Mesenteric fat pad (tissue), 1 donor: Measurements from ENCODE around the gene CDCA4. TPM values are rescaled to one million over a fixed set of nuclear protein-coding genes. Genes with fewer than 3 reads are reported as not detected.

Experiments
- DNase-seq: peaks from one replicate; pipeline ENCODE4 v3.0.0-alpha.2; 2020; ENCODE audit warnings: low spot score
- total RNA-seq: library from RNA; stranded (reverse); fragmentation: NEBNext Ultra II Directional; extraction: Animal tissue kit (Norgen Biotek cat#: 25700); gene quantifications from one replicate; pipeline ENCODE4 v1.2.1, GENCODE V29; 2021
- donor health status: DM: yes; HTN: yes; CAD: no.

Gene CDCA4
- total RNA-seq, 1 donor from 2014 or later: 3.4 TPM

DNA sequence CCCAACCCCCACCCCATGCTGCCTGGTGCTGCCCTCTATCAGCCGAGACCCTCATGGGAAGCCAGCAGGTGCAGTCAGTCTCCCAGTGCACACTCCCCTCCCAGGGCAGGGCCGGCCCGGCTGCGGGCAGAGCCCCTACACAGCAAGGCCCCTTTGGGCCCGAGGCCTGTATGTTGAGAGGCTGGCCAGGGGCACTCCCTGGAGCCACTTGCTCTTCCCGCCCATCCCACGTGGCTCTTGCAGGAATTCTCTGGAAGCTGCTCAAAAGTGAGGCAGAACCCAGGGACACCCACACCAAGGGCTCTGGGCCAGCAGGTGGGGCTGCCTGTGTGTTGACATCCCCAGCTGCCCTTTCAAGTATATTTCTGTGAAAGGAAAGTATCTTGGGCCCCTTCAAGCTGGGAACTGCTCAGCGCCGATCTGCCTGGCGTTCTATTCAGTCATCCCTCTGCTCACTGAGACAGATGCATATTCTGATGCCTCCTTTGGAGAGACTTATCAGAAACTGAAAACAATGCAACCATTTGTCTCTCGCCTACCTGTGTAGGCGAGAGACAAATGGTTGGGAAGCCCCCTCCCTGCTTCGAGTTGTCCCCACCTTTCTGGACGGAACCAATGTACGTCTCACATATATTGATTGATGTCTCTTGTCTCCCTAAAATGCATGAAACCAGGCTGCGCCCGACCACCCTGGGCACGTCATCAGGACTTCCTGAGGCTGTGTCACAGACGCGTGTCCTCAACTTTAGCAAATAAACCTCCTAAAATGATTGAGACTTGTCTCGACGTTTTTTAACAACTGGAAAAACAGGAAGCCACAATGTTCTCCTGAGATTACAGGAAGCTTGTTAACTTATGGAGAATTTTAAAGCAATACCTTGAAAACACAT is 38.4 kb upstream of the CDCA4 start:
- no peak for DNase-seq

DNA sequence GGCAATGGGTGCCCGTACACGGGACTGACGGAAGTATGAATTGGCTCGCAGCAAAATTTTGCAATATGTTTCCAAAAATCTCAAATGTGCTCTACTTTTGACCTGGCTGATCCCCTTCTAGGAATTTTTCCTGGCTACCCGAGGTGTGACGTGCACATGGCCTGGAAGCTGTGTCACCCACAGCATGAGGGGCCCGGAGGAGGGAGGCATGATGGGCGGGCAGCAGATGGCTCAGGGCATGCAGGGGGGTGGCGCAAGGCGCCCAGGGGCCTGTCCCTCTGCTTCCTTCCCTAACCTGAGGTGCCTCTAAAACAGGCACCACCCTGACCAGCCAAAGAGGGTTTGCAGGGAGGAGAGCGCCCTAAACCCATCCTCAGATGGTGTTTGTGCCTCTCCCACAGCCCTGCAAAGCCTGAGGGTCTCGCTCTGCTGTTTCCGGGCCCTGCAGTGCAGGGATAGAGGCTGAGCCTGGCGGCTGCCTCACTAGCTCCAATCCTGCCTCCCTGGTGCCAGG is 37.7 kb upstream of the CDCA4 start:
- peak; percentile 89 for DNase-seq

DNA sequence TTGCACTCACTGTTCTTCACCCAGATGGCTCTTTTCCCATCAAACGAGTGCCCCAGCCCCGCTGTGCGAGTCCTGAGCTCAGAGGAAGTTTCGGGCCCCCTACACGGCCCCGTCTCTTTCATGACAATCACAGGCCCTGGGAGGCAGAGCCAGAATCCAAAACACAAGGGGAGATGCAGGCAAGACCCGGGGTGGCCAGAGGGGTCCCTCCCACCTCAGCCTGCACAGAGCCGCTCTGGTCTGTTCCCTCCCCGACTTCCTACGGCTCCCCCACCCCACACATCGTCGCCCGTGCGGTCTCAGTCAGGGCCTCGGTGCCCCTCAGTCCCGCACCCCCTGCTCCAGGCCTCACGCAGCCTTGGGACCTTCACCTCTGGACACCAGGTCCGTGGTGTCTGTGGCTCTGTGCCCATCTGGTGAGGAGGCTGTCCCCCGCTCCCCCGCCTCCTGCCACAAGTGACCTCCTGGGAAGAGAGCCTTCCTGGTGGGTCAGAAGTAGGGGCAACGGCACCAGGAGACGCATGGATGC is 35.5 kb upstream of the CDCA4 start:
- no peak for DNase-seq

DNA sequence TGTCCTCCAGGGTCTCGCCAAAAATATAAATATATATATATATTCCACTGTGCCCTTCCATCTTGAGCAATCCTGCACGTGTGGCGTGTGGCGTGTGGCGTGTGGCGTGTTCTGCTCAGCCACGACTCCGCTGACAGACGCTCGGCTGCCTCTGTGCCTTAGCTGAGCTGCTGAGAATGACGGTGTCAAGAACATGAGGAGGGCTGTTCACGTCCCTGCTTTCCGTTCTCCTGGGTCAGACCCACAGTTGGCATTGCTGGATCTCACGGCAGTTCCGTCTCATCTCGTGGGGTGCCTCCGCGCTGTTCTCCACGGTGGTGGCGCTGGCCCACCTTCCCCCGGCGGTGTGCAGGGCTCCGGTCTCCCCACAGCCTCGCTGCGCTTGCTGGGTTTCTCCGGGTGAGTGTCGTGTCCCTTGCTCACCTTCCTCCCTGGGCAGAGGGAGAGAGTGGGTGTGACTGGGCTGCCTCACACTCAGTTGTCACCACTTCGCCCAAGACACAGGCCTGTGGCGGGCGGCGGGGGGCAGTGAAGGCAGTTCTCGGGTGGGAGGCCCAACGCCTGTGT is 34.9 kb upstream of the CDCA4 start:
- no peak for DNase-seq

DNA sequence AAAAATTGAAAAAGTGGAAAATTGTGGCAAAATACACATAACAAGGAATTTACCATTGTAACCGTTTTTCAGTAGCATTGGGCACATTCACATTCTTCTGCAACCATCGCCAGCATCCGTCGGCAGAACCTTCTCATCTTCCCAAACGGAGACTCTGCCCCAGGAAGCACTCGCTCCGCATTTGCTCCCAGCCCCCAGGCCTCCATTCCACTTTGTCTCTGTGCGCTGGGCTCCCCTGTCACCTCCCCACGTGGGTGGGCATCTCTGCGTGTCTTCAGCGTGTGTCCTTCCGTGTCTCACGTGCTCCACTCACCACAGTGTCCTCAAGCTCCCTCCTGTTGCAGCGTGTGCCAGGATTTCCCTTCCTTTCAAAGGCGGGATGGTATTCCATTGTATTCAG is 34.5 kb upstream of the CDCA4 start:
- DNase-seq: no peak

DNA sequence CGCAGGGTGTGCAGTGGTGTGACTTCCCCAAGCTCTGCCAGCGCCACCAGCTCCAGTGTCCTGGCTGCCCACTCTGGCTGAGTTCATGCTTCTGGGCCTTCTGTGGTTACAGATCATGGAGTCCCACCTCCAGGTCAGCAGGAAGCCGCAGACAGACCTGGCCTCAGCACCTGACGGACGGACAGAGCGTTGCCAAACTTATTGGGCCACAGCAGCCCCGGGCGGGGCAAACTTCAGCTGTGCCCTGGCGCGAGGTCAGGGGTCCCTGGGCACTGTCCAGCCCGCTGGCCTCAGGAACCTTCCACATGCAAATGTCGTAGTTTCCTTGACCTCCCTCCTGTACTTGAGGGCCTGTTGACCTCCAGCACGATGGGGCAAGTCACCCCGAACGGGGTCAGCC is 33.1 kb upstream of the CDCA4 start:
- no peak for DNase-seq

DNA sequence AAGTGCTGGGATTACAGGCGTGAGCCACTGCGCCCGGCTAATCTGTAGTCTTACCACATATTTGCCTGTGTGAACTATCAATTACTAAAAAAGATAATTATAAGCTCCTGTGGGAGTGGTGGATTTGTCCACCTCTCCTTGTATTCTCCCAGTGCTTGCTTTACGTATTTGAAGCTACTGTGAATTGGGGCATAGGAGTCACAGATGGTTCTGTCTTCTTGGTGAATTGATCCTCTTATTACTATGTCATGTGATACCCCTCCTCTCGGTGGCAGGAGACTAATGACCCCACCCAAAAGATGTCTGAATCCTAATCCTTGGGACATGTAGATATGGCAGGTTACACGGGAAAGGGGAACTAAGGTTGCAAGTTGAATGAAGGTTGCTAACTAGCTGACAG is 32.5 kb upstream of the CDCA4 start:
- DNase-seq: no peak

DNA sequence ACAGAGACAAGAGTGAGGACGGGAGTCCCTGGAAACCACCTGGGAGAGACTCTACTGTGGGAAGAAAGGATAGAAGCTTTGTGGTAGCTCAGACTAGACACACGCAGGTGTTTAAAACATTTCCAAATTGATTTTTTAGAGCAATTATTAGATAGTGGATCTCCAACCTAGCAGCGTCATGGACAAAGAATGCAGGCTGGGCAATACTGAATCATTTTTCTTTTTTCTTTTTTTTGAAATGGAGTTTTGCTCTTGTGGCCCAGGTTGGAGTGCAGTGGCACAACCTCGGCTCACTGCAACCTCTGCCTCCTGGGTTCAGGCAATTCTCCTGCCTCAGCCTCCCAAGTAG is 31.2 kb upstream of the CDCA4 start:
- DNase-seq: no peak

DNA sequence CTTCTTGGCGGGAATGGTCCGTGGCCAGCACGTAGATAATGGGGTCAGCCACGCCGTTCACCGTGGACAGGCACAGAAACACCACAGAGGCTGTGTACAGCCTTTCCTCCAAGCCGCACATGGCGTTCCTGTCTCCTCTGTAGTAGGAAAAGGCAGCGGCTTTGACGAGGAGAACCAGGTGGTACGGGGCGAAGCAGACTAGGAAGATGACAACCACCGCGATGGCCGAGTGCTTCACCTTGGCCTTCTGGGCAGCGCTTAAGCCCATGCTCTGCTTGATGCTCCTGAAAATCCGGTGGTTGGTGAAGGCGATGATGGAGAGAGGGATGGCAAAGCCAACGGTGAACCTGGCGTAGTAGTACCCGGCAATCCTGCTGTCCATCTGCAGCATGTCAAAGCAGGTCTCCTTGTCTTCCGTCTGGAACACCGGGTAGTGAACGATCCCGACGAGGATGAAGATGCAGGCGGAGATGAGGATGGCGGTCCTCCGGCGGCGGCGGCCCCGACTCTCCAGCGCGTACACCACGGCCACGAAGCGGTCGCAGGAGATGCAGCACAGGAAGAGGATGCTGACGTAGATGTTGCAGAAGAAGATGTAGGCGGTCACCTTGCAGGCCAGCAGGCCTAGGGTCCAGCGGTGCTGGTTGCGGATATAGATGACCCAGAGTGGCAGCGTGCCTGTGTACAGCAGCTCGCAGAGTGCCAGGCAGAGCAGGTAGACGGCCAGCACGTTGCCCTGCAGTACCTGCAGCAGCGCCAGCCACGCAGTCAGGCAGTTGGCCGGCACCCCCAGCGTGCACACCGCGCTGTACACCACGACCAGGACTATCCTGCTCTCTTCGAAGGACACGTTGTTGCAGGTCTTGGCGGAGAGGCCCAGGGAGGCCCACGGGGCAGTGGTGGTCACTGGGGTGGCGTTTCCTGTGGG is 30.6 kb upstream of the CDCA4 start:
- no peak for DNase-seq

DNA sequence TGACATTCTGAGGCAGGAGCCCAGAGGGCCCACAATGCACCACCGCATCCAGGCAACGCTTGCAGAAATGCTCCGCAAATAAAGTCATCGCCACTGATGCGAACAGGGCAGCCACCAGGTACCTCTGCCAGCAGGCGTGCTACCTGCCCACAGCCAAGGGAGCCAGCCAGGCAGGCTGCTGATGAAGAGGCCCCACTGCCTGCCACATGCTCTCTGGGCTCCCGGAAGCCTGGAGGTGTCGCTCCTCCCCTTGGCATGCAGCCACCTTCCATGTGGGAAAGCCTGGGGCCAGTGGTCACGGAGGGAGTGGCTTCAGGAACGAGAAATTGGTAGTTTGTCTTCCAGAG is 29.6 kb upstream of the CDCA4 start:
- DNase-seq: no peak

DNA sequence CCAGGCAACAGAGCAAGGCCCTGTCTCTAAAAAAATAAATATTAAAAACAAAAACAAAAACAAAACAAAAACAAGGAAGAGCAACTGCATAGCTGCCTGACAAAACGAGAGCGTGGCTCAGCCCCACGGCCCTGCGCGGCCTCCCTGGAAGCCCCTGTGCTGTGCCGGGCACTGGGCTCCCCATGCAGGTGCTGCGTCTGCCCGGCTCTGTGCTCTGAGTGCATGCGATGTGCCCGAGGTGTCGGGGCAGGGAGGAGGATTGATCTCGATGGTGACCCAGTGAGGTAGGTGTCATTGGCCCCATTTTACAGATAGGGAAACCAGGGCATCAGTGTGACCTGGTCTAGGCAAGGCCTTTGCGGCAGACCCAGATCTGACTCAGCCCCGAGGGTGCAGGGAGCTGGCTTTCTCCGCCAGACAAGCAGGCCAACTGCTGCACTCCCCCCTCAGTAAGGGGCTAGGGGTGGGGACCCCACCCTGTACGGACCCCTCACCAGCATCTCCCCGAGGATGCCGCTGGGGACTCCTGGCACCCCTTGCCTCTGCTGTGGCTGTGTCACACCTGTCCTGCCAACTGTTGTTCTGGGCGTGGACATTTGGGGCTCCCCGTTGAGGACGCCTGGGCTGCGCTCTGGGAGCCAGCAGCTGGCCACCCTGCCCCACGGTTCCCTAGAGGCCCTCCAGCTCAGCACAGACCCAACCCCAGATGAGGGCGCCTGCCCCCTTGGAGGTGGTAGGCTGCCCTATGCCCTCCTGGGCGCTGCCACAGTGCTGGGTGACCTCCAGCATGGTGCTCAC is 29.1 kb upstream of the CDCA4 start:
- DNase-seq: no peak

DNA sequence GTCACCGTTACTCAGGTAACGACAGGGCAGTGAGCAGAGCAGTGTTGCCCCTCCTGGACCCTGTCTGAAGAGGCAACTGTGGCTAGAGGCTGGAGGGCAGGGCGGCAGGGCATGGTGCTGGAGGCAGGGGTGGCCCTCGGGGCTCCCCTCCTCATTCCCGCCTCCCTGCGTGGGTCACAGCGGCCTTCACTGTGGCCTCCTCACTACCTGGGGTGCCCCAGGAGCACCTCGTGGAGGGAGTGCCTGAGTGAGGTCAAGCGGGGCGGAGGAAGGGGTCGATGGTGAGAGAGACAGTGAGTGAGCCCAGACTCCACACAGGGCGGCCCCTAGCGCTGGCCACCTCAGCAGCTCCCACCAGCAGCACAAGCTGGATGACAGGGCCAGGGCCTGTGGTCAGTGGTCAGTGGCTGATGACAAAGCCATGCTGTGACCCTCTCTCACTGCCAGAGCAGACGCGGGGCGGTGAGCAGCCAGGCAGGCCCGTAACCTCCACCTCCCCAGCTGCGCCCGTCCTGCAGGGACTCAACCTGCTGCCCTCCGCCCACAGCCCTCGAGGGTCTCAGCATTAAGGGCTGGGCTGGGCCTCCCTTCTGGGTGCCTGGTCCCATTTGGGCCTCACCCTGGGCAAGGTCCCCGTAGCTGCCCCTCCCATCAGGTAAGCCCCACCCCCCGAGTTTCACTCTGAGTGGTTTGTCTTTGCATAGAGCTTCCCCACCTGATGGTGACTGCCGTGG is 26.6 kb upstream of the CDCA4 start:
- no peak for DNase-seq

DNA sequence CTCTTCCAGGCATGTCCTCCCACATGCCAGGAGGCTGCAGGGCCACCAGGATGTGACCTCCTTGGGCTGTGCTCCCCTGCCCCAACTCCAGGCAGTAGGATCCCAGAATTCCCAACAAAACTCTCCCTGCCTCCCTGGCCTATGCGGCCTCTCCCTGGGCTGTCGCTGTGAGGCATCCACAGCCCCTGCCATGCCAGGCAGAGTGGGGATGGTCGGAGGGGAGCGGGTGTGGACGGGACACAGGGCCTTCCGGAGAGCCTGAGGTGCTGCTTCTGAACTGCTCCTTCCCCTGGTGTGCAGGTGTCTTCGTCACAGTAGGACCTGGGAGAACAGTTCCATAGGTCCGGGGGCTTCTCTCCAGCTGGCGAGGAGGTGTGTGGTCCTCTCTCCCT is 26.0 kb upstream of the CDCA4 start:
- DNase-seq: no peak

DNA sequence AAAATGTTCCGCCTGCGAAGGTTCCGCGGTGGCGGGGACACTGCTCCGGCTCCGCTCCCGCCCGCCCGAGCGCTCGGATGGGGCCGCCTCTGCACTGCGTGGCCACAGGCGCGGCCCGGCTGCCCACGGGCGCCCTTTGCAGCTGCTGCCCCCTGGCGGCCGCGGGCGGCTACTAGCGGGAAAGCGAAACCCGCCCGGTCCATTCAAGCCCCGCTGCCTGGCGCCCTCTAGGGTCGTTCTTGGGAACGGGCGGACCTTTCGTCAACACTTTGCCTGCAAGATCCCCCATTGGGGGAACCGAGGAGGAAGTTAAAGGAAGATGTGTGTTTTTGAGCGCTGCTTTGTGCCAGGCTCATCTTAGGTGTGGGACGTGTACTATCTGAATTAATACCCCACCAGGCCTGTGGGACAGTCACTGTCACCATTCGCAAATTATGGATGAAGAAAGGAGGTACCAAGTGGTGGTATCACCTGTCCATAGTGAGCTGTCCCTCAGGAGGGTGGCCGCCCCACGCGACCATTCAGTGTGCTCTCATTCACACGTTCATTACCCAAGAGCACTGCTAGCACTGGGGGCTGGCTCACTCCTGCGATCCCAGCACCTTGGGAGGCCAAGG is 24.9 kb upstream of the CDCA4 start:
- DNase-seq: peak; percentile 97

DNA sequence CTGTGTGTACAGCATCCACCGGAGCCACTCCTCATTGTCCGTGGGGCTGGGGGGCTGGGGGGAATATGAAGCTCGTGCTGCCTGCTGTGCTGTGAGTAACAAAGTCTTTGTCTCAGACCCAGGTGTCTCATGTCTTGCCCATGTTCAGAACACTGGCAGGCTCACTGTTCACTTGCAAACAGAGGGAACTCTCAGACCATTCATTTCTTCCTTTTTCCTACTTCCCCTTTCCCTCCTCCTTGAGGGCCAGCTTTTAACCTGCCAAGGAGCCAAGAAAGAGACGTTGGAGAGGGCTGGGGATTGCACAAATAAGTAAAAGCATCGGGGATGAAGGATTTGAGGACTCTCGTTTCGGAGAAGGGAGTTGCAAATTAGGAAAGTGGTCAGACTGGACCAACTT is 22.8 kb upstream of the CDCA4 start:
- DNase-seq: no peak

DNA sequence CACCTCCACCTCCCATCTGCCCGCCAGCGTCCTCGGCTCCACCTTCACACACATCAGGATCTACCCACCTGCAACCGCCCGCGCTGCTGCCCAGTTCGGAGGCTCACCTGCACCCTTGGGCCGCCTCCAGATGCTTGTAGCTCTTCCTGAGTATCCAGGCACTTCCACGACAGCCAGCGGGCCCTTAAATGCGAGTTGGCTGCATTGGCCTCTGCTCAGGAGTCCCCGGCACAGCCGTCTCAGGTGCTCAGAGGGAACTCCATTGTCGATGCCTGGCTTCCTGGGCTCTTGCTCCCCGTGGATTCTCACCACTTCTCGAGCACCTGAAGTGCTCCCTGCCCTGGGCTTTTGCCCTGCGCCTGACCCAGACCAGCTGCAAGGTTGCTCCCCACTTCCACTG is 21.9 kb upstream of the CDCA4 start:
- DNase-seq: no peak

DNA sequence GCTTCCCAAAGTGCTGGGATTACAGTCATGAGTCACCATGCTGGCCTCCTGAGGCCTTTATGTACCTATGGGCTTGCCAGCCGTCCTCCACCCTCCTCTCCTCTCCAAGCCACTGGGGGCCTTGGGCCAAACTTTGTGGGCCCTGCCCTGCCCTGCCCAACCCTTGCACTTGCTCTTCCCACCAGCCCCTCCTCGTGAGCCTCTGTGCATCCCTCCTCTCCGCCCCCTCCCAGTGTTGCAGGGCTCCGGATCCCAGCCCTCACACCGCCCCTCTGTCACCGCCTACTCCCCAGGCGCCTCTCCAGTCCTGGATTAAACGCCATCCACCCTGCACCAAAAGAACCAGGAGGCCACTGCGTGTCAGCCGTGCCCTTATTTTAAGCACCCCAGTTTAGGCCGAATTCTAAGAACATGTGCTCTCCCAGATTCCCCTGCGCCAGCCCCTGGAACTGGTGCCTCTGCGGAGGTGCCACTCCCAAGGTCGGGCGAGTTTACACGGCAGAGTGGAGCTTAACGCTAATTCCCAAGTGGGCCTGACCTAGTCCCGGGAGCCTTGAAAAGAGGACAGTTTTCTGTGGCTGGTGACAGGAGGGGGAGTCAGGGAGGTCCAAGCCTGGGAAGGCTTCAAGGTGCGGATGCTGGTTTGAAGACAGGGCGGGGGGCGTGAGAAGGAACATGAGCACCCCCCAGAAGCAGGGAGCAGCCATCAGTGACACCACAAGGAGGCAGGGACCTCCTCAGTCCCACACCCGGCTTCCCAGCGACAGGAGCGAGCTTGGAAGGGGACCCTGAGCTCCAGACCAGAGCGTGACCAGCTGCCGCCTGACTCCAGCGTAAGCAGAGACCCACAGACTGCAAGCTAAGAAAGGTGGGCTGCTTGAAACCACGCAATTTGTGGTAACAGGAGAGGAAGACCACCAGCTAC is 21.2 kb upstream of the CDCA4 start:
- no peak for DNase-seq

DNA sequence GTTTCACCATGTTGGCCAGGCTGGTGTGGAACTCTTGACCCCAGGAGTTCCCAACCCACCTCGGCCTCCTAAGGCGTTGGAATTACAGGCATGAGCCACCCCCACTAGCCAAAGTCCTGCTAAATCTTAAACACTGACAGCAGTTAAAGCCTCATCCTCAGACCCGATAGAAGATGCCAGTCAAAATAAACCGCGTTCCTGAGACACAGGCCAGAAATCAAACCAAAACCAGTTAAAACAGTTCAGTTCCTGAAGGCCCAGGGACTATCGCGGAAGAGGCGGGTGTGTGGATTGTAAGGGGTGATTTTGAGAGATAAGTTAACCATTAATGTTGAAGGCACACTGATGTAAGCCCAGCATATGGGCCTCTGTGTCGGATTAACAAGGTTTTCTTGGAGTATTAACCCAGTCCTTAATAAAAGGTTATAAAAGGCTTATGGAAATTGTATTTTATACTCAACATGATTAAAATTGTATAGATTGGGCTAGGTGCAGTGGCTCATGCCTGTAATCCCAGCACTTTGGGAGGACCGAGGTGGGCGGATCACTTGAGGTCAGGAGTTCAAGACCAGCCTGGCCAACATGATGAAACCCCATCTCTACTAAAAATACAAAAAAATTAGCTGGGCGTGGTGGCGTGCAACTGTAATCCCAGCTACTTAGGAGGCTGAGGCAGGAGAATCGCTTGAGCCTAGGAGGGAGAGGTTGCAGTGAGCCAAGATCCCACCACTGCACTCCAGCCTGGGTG is 18.7 kb upstream of the CDCA4 start:
- DNase-seq: no peak
